ENCODE results near the gene AGO3.

AGO3 gene

GRCh38 chr1:36081926-36082485 is 151.1 kb downstream of the AGO3 start:
- DNase-seq (ENCODE audit: low read depth, low spot score): no peak

GRCh38 chr1:36083219-36083618 is 152.3 kb downstream of the AGO3 start:
- DNase-seq (ENCODE audit: low read depth, low spot score): no peak

- DNase-seq (ENCODE audit: low read depth, low spot score): no peak
Measured at GRCh38 chr1:36083635-36084496, 153.0 kb downstream of the AGO3 start, which contains the start of gene TEKT2. Gene TEKT2, plus strand, starts transcription at chr1:36084094. Its CDS starts 828 bp downstream, at chr1:36084922.

GRCh38 chr1:36084497-36085115 is 153.7 kb downstream of the AGO3 start:
- DNase-seq (ENCODE audit: low read depth, low spot score): no peak

- no peak for DNase-seq (ENCODE audit: low read depth, low spot score)
Measured at GRCh38 chr1:36085126-36085525, 154.2 kb downstream of the AGO3 start.

GRCh38 chr1:36085686-36086526 is 155.0 kb downstream of the AGO3 start:
- DNase-seq (ENCODE audit: low read depth, low spot score): no peak

- no peak for DNase-seq (ENCODE audit: low read depth, low spot score)
Measured at GRCh38 chr1:36086529-36087232, 155.8 kb downstream of the AGO3 start.

- no peak for DNase-seq (ENCODE audit: low read depth, low spot score)
Measured at GRCh38 chr1:36087233-36088123, 156.6 kb downstream of the AGO3 start.

- DNase-seq (ENCODE audit: low read depth, low spot score): no peak
Measured at GRCh38 chr1:36088265-36088576, 157.3 kb downstream of the AGO3 start.

- peak; percentile 82 for DNase-seq (ENCODE audit: low read depth, low spot score)
Measured at GRCh38 chr1:36088577-36089392, 157.9 kb downstream of the AGO3 start, which contains the start of gene ADPRS. Gene ADPRS, plus strand, starts transcription at chr1:36088892. Its CDS starts 13 bp downstream, at chr1:36088905.

GRCh38 chr1:36089393-36090121 is 158.7 kb downstream of the AGO3 start:
- DNase-seq (ENCODE audit: low read depth, low spot score): no peak

- no peak for DNase-seq (ENCODE audit: low read depth, low spot score)
Measured at GRCh38 chr1:36091141-36091540, 160.2 kb downstream of the AGO3 start.

GRCh38 chr1:36091698-36092097 is 160.8 kb downstream of the AGO3 start:
- DNase-seq (ENCODE audit: low read depth, low spot score): no peak

- DNase-seq (ENCODE audit: low read depth, low spot score): no peak
Measured at GRCh38 chr1:36092166-36092797, 161.4 kb downstream of the AGO3 start.

- DNase-seq (ENCODE audit: low read depth, low spot score): no peak
Measured at GRCh38 chr1:36092798-36093185, 161.9 kb downstream of the AGO3 start.

- no peak for DNase-seq (ENCODE audit: low read depth, low spot score)
Measured at GRCh38 chr1:36093226-36093625, 162.3 kb downstream of the AGO3 start.

- DNase-seq (ENCODE audit: low read depth, low spot score): no peak
Measured at GRCh38 chr1:36093929-36094328, 163.0 kb downstream of the AGO3 start.

GRCh38 chr1:36094621-36095061 is 163.7 kb downstream of the AGO3 start:
- no peak for DNase-seq (ENCODE audit: low read depth, low spot score)

Data from activated CD4-positive, CD25-positive, alpha-beta regulatory T cell treated with anti-CD3 and anti-CD28 coated beads, Interleukin-2, amount 50 U/mL, for 16 hours (primary cell).